GM12878 (cell line): ENCODE data around the gene ENTPD5. TPM values are rescaled to one million over a fixed set of nuclear protein-coding genes. Genes with fewer than 3 reads are reported as not detected.

Experiments
- ATAC-seq: fragments of 200-7000 bp; cut with Tn5 transposase; 3 replicates; pipeline ENCODE4 v1.9.1; 2020; ENCODE audit warnings: mild to moderate bottlenecking, moderate library complexity
- BruUV-seq: library from RNA; stranded (reverse); fragments of 400-500 nt; replicated peaks from 2 replicates; lab custom pipeline; 2021; lab: Mats Ljungman, UMichigan
- CTCF ChIA-PET: fragments of 300-600 bp; sonication (Branson Sonifier 250); formaldehyde crosslinking; extraction: SDS; loops from one replicate; lab custom pipeline; 2021; ENCODE audit warnings: inconsistent platforms; lab: Yijun Ruan, JAX
- POLR2A ChIA-PET: fragments of 350-600 bp; formaldehyde crosslinking; extraction: SDS; loops from one replicate; lab custom pipeline; 2021; ENCODE audit warnings: inconsistent platforms; lab: Charles Lee
- RAD21 ChIA-PET: fragments of 300-600 bp; sonication (Branson Sonifier 250); formaldehyde crosslinking; loops from one replicate; lab custom pipeline; 2023; ENCODE audit warnings: antibody characterized with exemption; ENCODE audit not compliant: unreplicated experiment; lab: Charles Lee
- SMC1A ChIA-PET: fragments of 300-600 bp; sonication (Branson Sonifier 250); formaldehyde crosslinking; loops from one replicate; lab custom pipeline; 2023; ENCODE audit not compliant: unreplicated experiment, uncharacterized antibody; lab: Charles Lee
- DNase-seq: peaks from one replicate; pipeline ENCODE4 v3.0.0-alpha.2; 2011; ENCODE audit warnings: low read depth, low spot score
- FAIRE-seq: peaks from 3 replicates; lab custom pipeline; 2011; peaks lifted over from hg19 to GRCh38; lab: Jason Lieb, UNC
- H2AFZ ChIP-seq: 2 replicates; pipeline ENCODE4 v1.6.0; 2011; ENCODE audit warnings: low read depth, low read length, control low read depth; ENCODE audit not compliant: control insufficient read depth
- H3K27ac ChIP-seq: 2 replicates; pipeline ENCODE4 v1.5.1; 2011; ENCODE audit warnings: control low read depth; ENCODE audit not compliant: control insufficient read depth, insufficient read depth
- H3K27me3 ChIP-seq, 2 experiments: replicated peaks in 1 of 2; 2 replicates each; pipeline versions ENCODE4 v1.6.0 to v1.6.1; 2011; ENCODE audit warnings: low read length in 1 of 2; ENCODE audit not compliant: control insufficient read depth in 2 of 2, insufficient read depth in 2 of 2
- H3K36me3 ChIP-seq, 2 experiments: 2 replicates each; pipeline ENCODE4 v1.5.1; 2011; ENCODE audit warnings: low read length in 1 of 2; ENCODE audit not compliant: control insufficient read depth in 2 of 2, insufficient read depth in 2 of 2
- H3K4me1 ChIP-seq: 2 replicates; pipeline ENCODE4 v1.6.1; 2011; ENCODE audit warnings: mild to moderate bottlenecking, low read length, moderate library complexity, mixed read lengths; ENCODE audit not compliant: control insufficient read depth, insufficient read depth
- H3K4me2 ChIP-seq: 2 replicates; pipeline ENCODE4 v1.6.0; 2011; ENCODE audit warnings: control low read depth; ENCODE audit not compliant: control insufficient read depth, insufficient read depth
- H3K4me3 ChIP-seq: fragments of 200-600 bp; sonication (generic); 2 replicates; pipeline ENCODE4 v1.5.1; 2016
- H3K79me2 ChIP-seq: 2 replicates; pipeline ENCODE4 v1.6.0; 2011; ENCODE audit warnings: low read length; ENCODE audit not compliant: control insufficient read depth, insufficient read depth
- H3K9ac ChIP-seq: 2 replicates; pipeline ENCODE4 v1.8.0; 2011; ENCODE audit warnings: low read length, control low read depth, mixed read lengths; ENCODE audit not compliant: control insufficient read depth, insufficient read depth
- H3K9me3 ChIP-seq: replicated peaks from 3 replicates; pipeline ENCODE4 v1.5.1; 2011; ENCODE audit warnings: mild to moderate bottlenecking, low read length; ENCODE audit not compliant: control insufficient read depth, insufficient read depth
- H4K20me1 ChIP-seq: 2 replicates; pipeline ENCODE4 v1.6.0; 2011; ENCODE audit not compliant: control insufficient read depth, insufficient read depth
- ASH2L ChIP-seq: fragments of 300-600, 200-600 bp; sonication (generic); IDR thresholded peaks from 2 replicates; pipeline ENCODE4 v1.6.1; 2017; ENCODE audit warnings: low read depth, mild to moderate bottlenecking, borderline replicate concordance
- CREB1 ChIP-seq: IDR thresholded peaks from 2 replicates; pipeline ENCODE4 v1.6.1; 2012; ENCODE audit warnings: low read depth, mild to moderate bottlenecking, inconsistent platforms
- ESRRA ChIP-seq: IDR thresholded peaks from 2 replicates; pipeline ENCODE4 v1.6.1; 2012; ENCODE audit warnings: mild to moderate bottlenecking, low read length, improper control_type of control experiment
- IKZF2 ChIP-seq, 2 experiments: fragments of 450-650 bp; IDR thresholded peaks; 2 replicates each; pipeline ENCODE4 v1.6.1; 2017; ENCODE audit warnings: mild to moderate bottlenecking in 2 of 2, moderate library complexity in 2 of 2
- MEF2B ChIP-seq: fragments of 450-650 bp; IDR thresholded peaks from 2 replicates; pipeline ENCODE4 v1.6.1; 2018; ENCODE audit warnings: mild to moderate bottlenecking, moderate library complexity; ENCODE audit not compliant: partially characterized antibody, poor library complexity, severe bottlenecking
- MXI1 ChIP-seq: fragments of 150-350 bp; IDR thresholded peaks from 2 replicates; pipeline ENCODE4 v1.6.1; 2011; ENCODE audit warnings: low read depth, mild to moderate bottlenecking, inconsistent platforms, low read length, improper control_type of control experiment
- NR2C1 ChIP-seq: fragments of 450-650 bp; IDR thresholded peaks from 2 replicates; pipeline ENCODE4 v1.6.1; 2017; ENCODE audit warnings: antibody characterized with exemption, mild to moderate bottlenecking, moderate library complexity
- NR2F1 ChIP-seq: fragments of 450-650 bp; conservative IDR thresholded peaks from 2 replicates; pipeline ENCODE4 v1.6.1; 2017; ENCODE audit warnings: mild to moderate bottlenecking
- RB1 ChIP-seq: fragments of 450-650 bp; formaldehyde crosslinking; IDR thresholded peaks from 2 replicates; pipeline ENCODE4 v1.6.1; 2017; ENCODE audit warnings: mild to moderate bottlenecking, borderline replicate concordance
- RELB ChIP-seq: fragments of 450-650 bp; IDR thresholded peaks from 2 replicates; pipeline ENCODE4 v1.6.1; 2017; ENCODE audit warnings: low read depth, mild to moderate bottlenecking, moderate library complexity
- RFX5 ChIP-seq: IDR thresholded peaks from 2 replicates; pipeline ENCODE4 v1.6.1; 2011; ENCODE audit warnings: low read depth, low read length, improper control_type of control experiment
- SMAD5 ChIP-seq: IDR thresholded peaks from 2 replicates; pipeline ENCODE4 v1.6.1; 2016; ENCODE audit warnings: antibody characterized with exemption, low read depth
- TAF1 ChIP-seq: IDR thresholded peaks from 2 replicates; pipeline ENCODE4 v1.6.1; 2011; ENCODE audit warnings: mild to moderate bottlenecking, low read depth, low read length, borderline replicate concordance
- TCF3 ChIP-seq: IDR thresholded peaks from 2 replicates; pipeline ENCODE4 v1.6.1; 2012; ENCODE audit warnings: low read depth, mild to moderate bottlenecking, low read length, borderline replicate concordance; ENCODE audit not compliant: insufficient read depth
- YY1 ChIP-seq: IDR thresholded peaks from 2 replicates; pipeline ENCODE4 v1.6.1; 2011; ENCODE audit warnings: low read depth, mild to moderate bottlenecking, low read length
- ZNF207 ChIP-seq: fragments of 450-650 bp; IDR thresholded peaks from 2 replicates; pipeline ENCODE4 v1.6.1; 2014; ENCODE audit warnings: antibody characterized with exemption, mild to moderate bottlenecking, borderline replicate concordance
- ZNF592 ChIP-seq: fragments of 450-650 bp; IDR thresholded peaks from 2 replicates; pipeline ENCODE4 v1.6.1; 2017; ENCODE audit warnings: mild to moderate bottlenecking, moderate library complexity
- WGBS: methylation state at CpG from one replicate; pipeline ENCODE4 v1.1.6; 2016; ENCODE audit warnings: low lambda C conversion rate; ENCODE audit not compliant: insufficient replicate concordance, insufficient coverage; ENCODE audit errors: missing lambda C conversion rate; 5-methylcytosine and 5-hydroxymethylcytosine counted together
- in situ Hi-C: fragments of 300-500 bp; cut with MboI; formaldehyde crosslinking; loops from 9 replicates; pipeline ENCODE4 v1.14.3; 2018; ENCODE audit warnings: mixed read lengths
- intact Hi-C: fragments of 100-400 bp; cut with micrococcal nuclease; formaldehyde crosslinking; loops from one replicate; pipeline ENCODE4 v1.14.2; 2022; ENCODE audit not compliant: unreplicated experiment
- polyA plus RNA-seq, 11 experiments: library from polyadenylated mRNA; depleted of rRNA in 4 of 11; unstranded in 6 of 11; stranded (reverse) in 5 of 11; fragments of >200 nt; fragmentation: Nextera tagmentation in 4 of 11; fragmentation: Illumina TruSeq in 1 of 11; extraction: Ambion mirVana in 4 of 11; extraction: Trizol in 1 of 11; gene quantifications; 1 replicate in 1 of 11; 2 replicates in 10 of 11; pipeline versions ENCODE4 v1.2.1 to v1.2.3, GENCODE V29; 2011 to 2016; ENCODE audit warnings: inconsistent platforms in 2 of 11, missing spikeins in 2 of 11, low read depth in 1 of 11
- total RNA-seq, 4 experiments: library from RNA; depleted of rRNA in 3 of 4; stranded (reverse); fragments of >200 nt in 3 of 4; fragmentation: Illumina TruSeq in 1 of 4; extraction: Trizol in 1 of 4; gene quantifications; 2 replicates each; pipeline versions ENCODE4 v1.2.1 to v1.2.3, GENCODE V29; 2013 to 2021

Gene ENTPD5
- total and polyA plus RNA-seq, 10 of the 15 experiments (the other 5 are each of a cell fraction or from before 2014, with no cell fraction given): 2.4 to 9.9 (median 7.6) TPM

- TF ChIP-seq ASH2L (no peak), CREB1 (no peak), ESRRA (no peak), SMAD5 (no peak)
- TF ChIP-seq, all 136 proteins: peak for 0
Observed at GRCh38 chr14:74014299-74014698, 4.8 kb downstream of the ENTPD5 start (continued).

GRCh38 chr14:74008843-74009499 is 10.1 kb downstream of the ENTPD5 start:
- WGBS: 77% methylated on average over 2 of the region's 2 CpGs
- Histone ChIP-seq H2AFZ (no peak overlapping the region), H3K79me2 (no peaks in the 10 kb centered on the region), H3K9ac (no peak overlapping the region), H3K9me3 (no peaks in the 10 kb centered on the region), H3K27me3 (no peaks in the 10 kb centered on the region), H3K4me1 (no peaks in the 10 kb centered on the region), H3K36me3 (peaks cover 0 to 6% of the 10 kb centered on the region in 2 experiments; a peak in 1 of 4 replicates), H3K4me2 (no peak overlapping the region), H3K27ac (no peak overlapping the region), H3K4me3 (no peak overlapping the region), H4K20me1 (no peaks in the 10 kb centered on the region)
- ChIA-PET RAD21 (no interaction called here), POLR2A (no interaction called here), CTCF (no interaction called here), SMC1A (interaction anchor here (0.7 to 1.1 kb wide), 2 partner anchors 16 to 89 kb away, joined by 3 to 4 read pairs; no protein-coding TSS in a partner anchor)
- no peak for DNase-seq
- no TSS peak for BruUV-seq
- FAIRE-seq: no peak
- intact Hi-C loops (no loop called here), in situ Hi-C loops (no loop called here)
- no peak for ATAC-seq
- no peak for TF ChIP-seq NR2F1
- TF ChIP-seq IKZF2 (IDR thresholded peaks at IDR 0.05): no peak
- no peak for TF ChIP-seq RB1
- TF ChIP-seq RFX5: no peak
- TF ChIP-seq ZNF592: no peak
- no peak for TF ChIP-seq TAF1
- no peak for TF ChIP-seq TCF3
- no peak for TF ChIP-seq RELB
- TF ChIP-seq MEF2B: no peak
- no peak for TF ChIP-seq NR2C1
- no peak for TF ChIP-seq ZNF207
- no peak for TF ChIP-seq MXI1
- TF ChIP-seq YY1: no peak
